Smooth muscle cell (in vitro differentiated cells): ENCODE measurements around the gene HOXD10. TPM values are rescaled to one million over a fixed set of nuclear protein-coding genes. Genes with fewer than 3 reads are reported as not detected.
A peak's percentile ranks its signal among the peaks of the same experiment; 100 is the strongest.

Experiments
- DNase-seq: peaks from one replicate; lab custom pipeline; 2025; ENCODE audit not compliant: unreplicated experiment; lab: John Stamatoyannopoulos, UW
- H2AFZ ChIP-seq: fragments of 200-600 bp; sonication (generic); 2 replicates; pipeline ENCODE4 v1.6.0; 2016; ENCODE audit warnings: antibody characterized with exemption, low read depth, mild to moderate bottlenecking
- H3F3A ChIP-seq: fragments of 200-600 bp; sonication (generic); 2 replicates; pipeline ENCODE4 v1.6.0; 2017; ENCODE audit warnings: antibody characterized with exemption, low read depth
- H3K27ac ChIP-seq: fragments of 200-600 bp; sonication (generic); 2 replicates; pipeline ENCODE4 v1.5.1; 2016; ENCODE audit warnings: low read depth, mild to moderate bottlenecking
- H3K27me3 ChIP-seq: fragments of 200-600 bp; sonication (generic); 2 replicates; pipeline ENCODE4 v1.6.1; 2016; ENCODE audit warnings: low read depth, mild to moderate bottlenecking
- H3K36me3 ChIP-seq: fragments of 200-600 bp; sonication (generic); 2 replicates; pipeline ENCODE4 v1.5.1; 2016; ENCODE audit warnings: low read depth
- H3K4me1 ChIP-seq: fragments of 200-600 bp; sonication (generic); 2 replicates; pipeline ENCODE4 v1.5.1; 2016; ENCODE audit warnings: low read depth
- H3K4me2 ChIP-seq: fragments of 200-600 bp; sonication (generic); 2 replicates; pipeline ENCODE4 v1.6.0; 2016; ENCODE audit warnings: mild to moderate bottlenecking
- H3K4me3 ChIP-seq: fragments of 200-600 bp; sonication (generic); 2 replicates; pipeline ENCODE4 v1.5.1; 2016; ENCODE audit warnings: mild to moderate bottlenecking
- H3K79me2 ChIP-seq: fragments of 200-600 bp; sonication (generic); 2 replicates; pipeline ENCODE4 v1.6.0; 2016; ENCODE audit warnings: low read depth, mild to moderate bottlenecking
- H3K9ac ChIP-seq: fragments of 200-600 bp; sonication (generic); 2 replicates; pipeline ENCODE4 v1.6.0; 2016; ENCODE audit warnings: low read depth
- H3K9me3 ChIP-seq: fragments of 200-600 bp; sonication (generic); replicated peaks from 2 replicates; pipeline ENCODE4 v1.5.1; 2016; ENCODE audit warnings: low read depth
- H4K20me1 ChIP-seq: fragments of 200-600 bp; sonication (generic); 2 replicates; pipeline ENCODE4 v1.6.0; 2016; ENCODE audit warnings: low read depth
- CTCF ChIP-seq: fragments of 200-600 bp; sonication (generic); IDR thresholded peaks from 2 replicates; pipeline ENCODE4 v1.5.1; 2017; ENCODE audit warnings: borderline replicate concordance, mild to moderate bottlenecking, antibody characterized with exemption; ENCODE audit not compliant: insufficient read depth, poor library complexity, severe bottlenecking
- WGBS: methylation state at CpG from one replicate; pipeline ENCODE4 v1.1.7; 2016; ENCODE audit warnings: low lambda C conversion rate; 5-methylcytosine and 5-hydroxymethylcytosine counted together
- polyA plus RNA-seq: library from polyadenylated mRNA; unstranded; fragments of >200 nt; fragmentation: Nextera tagmentation; extraction: Ambion mirVana; gene quantifications from 2 replicates; pipeline ENCODE4 v1.2.1, GENCODE V29; 2016
- total RNA-seq: library from RNA; depleted of rRNA; stranded (reverse); fragments of >200 nt; gene quantifications from 2 replicates; pipeline ENCODE4 v1.2.3, GENCODE V29; 2014

The HOXD10 gene
- total and polyA plus RNA-seq, 2 experiments from 2014 or later: 9.9 to 11.4 TPM

GRCh38 chr2:176088937-176089842, 27.4 kb upstream of the HOXD10 start:
- no peak for DNase-seq
- WGBS: 24% methylated on average over 6 of the region's 6 CpGs
- H3K4me1 ChIP-seq: peaks cover 21% of the 10 kb centered on the region
- TF ChIP-seq CTCF: no peak
- peaks cover 100% of the 10 kb centered on the region for H3K27me3 ChIP-seq
- H3K9me3 ChIP-seq: no peaks in the 10 kb centered on the region
- H4K20me1 ChIP-seq: no peaks in the 10 kb centered on the region
- no peak overlapping the region for H2AFZ ChIP-seq
- no peaks in the 10 kb centered on the region for H3K79me2 ChIP-seq
- no peak overlapping the region for H3K27ac ChIP-seq
- H3K9ac ChIP-seq: no peak overlapping the region
- H3K4me3 ChIP-seq: peak overlapping the region; percentile 50
- no peak overlapping the region for H3K4me2 ChIP-seq
- no peaks in the 10 kb centered on the region for H3F3A ChIP-seq
- no peaks in the 10 kb centered on the region for H3K36me3 ChIP-seq

GRCh38 chr2:176089843-176090395, 26.7 kb upstream of the HOXD10 start:
- TF ChIP-seq CTCF: no peak
- DNase-seq: no peak
- H3K4me1 ChIP-seq: peaks cover 17% of the 10 kb centered on the region
- no peaks in the 10 kb centered on the region for H3K79me2 ChIP-seq
- no peaks in the 10 kb centered on the region for H3K9me3 ChIP-seq
- H3K27me3 ChIP-seq: peaks cover 100% of the 10 kb centered on the region
- H4K20me1 ChIP-seq: no peaks in the 10 kb centered on the region
- no peaks in the 10 kb centered on the region for H3F3A ChIP-seq
- H3K36me3 ChIP-seq: no peaks in the 10 kb centered on the region
- H3K27ac ChIP-seq: no peak overlapping the region
- no peak overlapping the region for H3K4me2 ChIP-seq
- H3K9ac ChIP-seq: no peak overlapping the region
- no peak overlapping the region for H2AFZ ChIP-seq
- no peak overlapping the region for H3K4me3 ChIP-seq

GRCh38 chr2:176090862-176091261, 25.7 kb upstream of the HOXD10 start:
- no peaks in the 10 kb centered on the region for H3K9me3 ChIP-seq
- no peak overlapping the region for H2AFZ ChIP-seq
- peaks cover 100% of the 10 kb centered on the region for H3K27me3 ChIP-seq

More at GRCh38 chr2:176090862-176091261, 25.7 kb upstream of the HOXD10 start:
- Histone ChIP-seq H3K4me3 (no peak overlapping the region), H3K36me3 (no peaks in the 10 kb centered on the region), H3F3A (no peaks in the 10 kb centered on the region), H3K4me2 (no peak overlapping the region), H3K27ac (no peak overlapping the region), H3K4me1 (peaks cover 7% of the 10 kb centered on the region), H3K9ac (no peak overlapping the region), H3K79me2 (no peaks in the 10 kb centered on the region), H4K20me1 (no peaks in the 10 kb centered on the region)
- WGBS: 46% methylated on average over 5 of the region's 5 CpGs
- TF ChIP-seq CTCF: no peak
- DNase-seq: no peak
